MM.1S (cell line): ENCODE measurements around the gene SERP2.

Experiments used
- DNase-seq: peaks from one replicate; pipeline ENCODE4 v3.0.0-alpha.2; 2015
- H2AFZ ChIP-seq: fragments of 300-600 bp; sonication (generic); 2 replicates; pipeline ENCODE4 v1.6.0; 2016; ENCODE audit warnings: antibody characterized with exemption, low read length
- H3F3A ChIP-seq: fragments of 300-600 bp; sonication (generic); 2 replicates; pipeline ENCODE4 v1.6.1; 2016; ENCODE audit warnings: mild to moderate bottlenecking, antibody characterized with exemption, low read length, moderate library complexity, mixed read lengths; ENCODE audit not compliant: insufficient read depth
- H3K27ac ChIP-seq: fragments of 300-600 bp; sonication (generic); 2 replicates; pipeline ENCODE4 v1.5.1; 2016; ENCODE audit warnings: mild to moderate bottlenecking, low read length
- H3K27me3 ChIP-seq: fragments of 300-600 bp; sonication (generic); replicated peaks from 2 replicates; pipeline ENCODE4 v1.6.0; 2016; ENCODE audit warnings: low read length; ENCODE audit not compliant: insufficient read depth
- H3K36me3 ChIP-seq: fragments of 300-600 bp; sonication (generic); replicated peaks from 2 replicates; pipeline ENCODE4 v1.6.1; 2016; ENCODE audit warnings: mild to moderate bottlenecking, low read length, mixed read lengths; ENCODE audit not compliant: insufficient read depth
- H3K4me1 ChIP-seq: fragments of 300-600 bp; sonication (generic); 2 replicates; pipeline ENCODE4 v1.6.1; 2016; ENCODE audit warnings: low read length, mixed read lengths
- H3K4me2 ChIP-seq: fragments of 300-600 bp; sonication (generic); 2 replicates; pipeline ENCODE4 v1.6.0; 2016; ENCODE audit warnings: low read depth, low read length
- H3K4me3 ChIP-seq: fragments of 300-600 bp; sonication (generic); 2 replicates; pipeline ENCODE4 v1.5.1; 2016; ENCODE audit warnings: low read length, mixed read lengths
- H3K79me2 ChIP-seq: fragments of 300-600 bp; sonication (generic); 2 replicates; pipeline ENCODE4 v1.6.1; 2016; ENCODE audit warnings: mixed run types, low read length, mixed read lengths
- H3K9ac ChIP-seq: fragments of 300-600 bp; sonication (generic); 2 replicates; pipeline ENCODE4 v1.6.1; 2016; ENCODE audit warnings: low read length, mixed read lengths
- H3K9me2 ChIP-seq: fragments of 300-600 bp; sonication (generic); replicated peaks from 2 replicates; pipeline ENCODE4 v1.6.1; 2016; ENCODE audit warnings: mild to moderate bottlenecking, low read length, mixed read lengths; ENCODE audit not compliant: insufficient read depth
- H3K9me3 ChIP-seq: fragments of 300-600 bp; sonication (generic); replicated peaks from 2 replicates; pipeline ENCODE4 v1.6.1; 2016; ENCODE audit warnings: mild to moderate bottlenecking, low read length, mixed read lengths; ENCODE audit not compliant: insufficient read depth
- H4K20me1 ChIP-seq: fragments of 300-600 bp; sonication (generic); 2 replicates; pipeline ENCODE4 v1.6.1; 2016; ENCODE audit warnings: mild to moderate bottlenecking, low read length, moderate library complexity, mixed read lengths; ENCODE audit not compliant: insufficient read depth
- CTCF ChIP-seq: fragments of 300-600 bp; sonication (generic); IDR thresholded peaks from 2 replicates; pipeline ENCODE4 v1.5.1; 2016; ENCODE audit warnings: antibody characterized with exemption, low read length, mixed read lengths
- EZH2 ChIP-seq: fragments of 300-600 bp; sonication (generic); optimal IDR thresholded peaks from 2 replicates; pipeline ENCODE3; 2017; ENCODE audit warnings: low read depth, mild to moderate bottlenecking, antibody characterized with exemption, low read length, mixed read lengths
- EZH2phosphoT487 ChIP-seq: fragments of 300-600 bp; sonication (generic); IDR thresholded peaks from 2 replicates; pipeline ENCODE4 v1.6.1; 2018; ENCODE audit warnings: antibody characterized with exemption, low read length

Gene SERP2

GRCh38 chr13:44440046-44440608, 66.5 kb downstream of the SERP2 start:
- no peaks in the 10 kb centered on the region for H3K9me3 ChIP-seq
- 0 out of 2 replicates have a peak, but pooled peaks cover 5% of the 10 kb centered on the region for H3K4me1 ChIP-seq
- no peak overlapping the region for H3K27ac ChIP-seq
- H2AFZ ChIP-seq: no peak overlapping the region
- H3K4me2 ChIP-seq: no peak overlapping the region
- H4K20me1 ChIP-seq: no peaks in the 10 kb centered on the region
- no peaks in the 10 kb centered on the region for H3K79me2 ChIP-seq
- no peaks in the 10 kb centered on the region for H3K36me3 ChIP-seq
- H3K9me2 ChIP-seq: no peaks in the 10 kb centered on the region
- TF ChIP-seq EZH2 (no peak), EZH2phosphoT487 (no peak), CTCF (no peak)
- no peaks in the 10 kb centered on the region for H3K27me3 ChIP-seq
- no peak overlapping the region for H3K9ac ChIP-seq
- H3F3A ChIP-seq: no peaks in the 10 kb centered on the region; the same call in 1 of the 2 replicates
- H3K4me3 ChIP-seq: no peak overlapping the region
- DNase-seq: no peak
